T-helper 9 cell (primary cell): Measurements from ENCODE around the gene C3orf80.
"Not testable (repeated sequence)": the region's sequence is repeated elsewhere in the genome, so short reads cannot be mapped to it uniquely, and the experiment has no call there.

Experiments used
- DNase-seq: peaks from one replicate; pipeline ENCODE4 v3.0.0-alpha.2; 2020
- total RNA-seq, 2 donors: gene quantifications; one replicate each; lab custom pipeline; 2026; lab: John Stamatoyannopoulos, UW

C3orf80 gene
- 0 reads per million in 2 donors for total RNA-seq

DNA sequence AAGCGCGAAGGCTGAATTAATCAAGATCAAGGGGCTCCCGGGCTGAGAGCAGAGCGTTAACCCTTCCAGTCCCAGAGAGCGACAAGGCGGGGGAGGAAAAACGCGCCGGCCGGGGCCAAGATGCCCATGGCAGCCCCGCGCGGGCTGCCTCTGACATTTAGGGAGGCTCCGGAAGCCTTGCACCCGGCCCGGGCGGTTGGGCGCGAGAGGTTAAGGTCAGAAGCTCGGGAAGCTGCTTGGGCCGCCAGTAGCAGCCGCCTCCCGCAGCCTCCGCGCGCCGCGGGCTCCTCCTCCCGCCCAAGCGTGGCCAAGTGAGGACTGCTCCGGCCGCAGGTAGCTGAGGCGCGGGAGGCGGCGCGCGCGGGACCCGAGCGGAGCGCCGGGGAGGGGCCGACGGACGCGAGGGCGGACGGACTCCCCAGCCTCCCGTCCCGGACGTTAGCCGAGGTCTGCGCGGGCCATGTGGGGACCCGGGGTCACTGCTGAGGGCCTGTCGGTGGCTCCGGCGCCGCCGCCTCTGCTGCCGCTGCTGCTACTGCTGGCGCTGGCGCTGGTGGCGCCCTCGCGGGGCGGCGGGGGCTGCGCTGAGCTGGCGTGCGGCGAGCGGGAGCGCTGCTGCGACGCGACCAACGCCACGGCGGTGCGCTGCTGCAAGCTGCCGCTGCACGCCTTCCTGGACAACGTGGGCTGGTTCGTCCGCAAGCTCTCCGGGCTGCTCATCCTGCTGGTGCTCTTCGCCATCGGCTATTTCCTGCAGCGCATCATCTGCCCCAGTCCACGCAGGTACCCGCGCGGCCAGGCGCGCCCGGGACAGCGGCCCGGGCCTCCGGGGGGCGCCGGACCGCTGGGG is at the start of gene C3orf80:
Gene C3orf80, plus strand, starts transcription at position 247 of the 850 bp plus-strand sequence. Its CDS starts 214 bp downstream, at position 461.
- no peak for DNase-seq

DNA sequence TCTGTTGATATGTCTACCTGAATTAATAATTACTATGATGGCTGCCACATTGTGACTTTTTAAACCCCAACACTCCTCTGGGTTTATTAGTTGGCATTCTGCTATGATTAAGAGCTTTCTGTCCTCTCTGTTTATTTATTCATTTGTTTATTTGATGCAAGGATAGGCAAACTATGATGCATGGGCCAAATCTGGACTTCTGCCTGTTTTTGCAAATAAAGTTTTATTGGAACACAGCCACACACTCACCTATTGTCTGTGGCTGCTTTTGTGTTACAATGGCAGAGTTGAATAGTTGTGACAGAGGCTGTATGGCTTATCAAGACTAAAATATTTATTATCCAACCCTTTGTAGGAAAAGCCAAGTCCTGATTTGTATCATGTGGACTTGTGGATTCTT is 48.3 kb upstream of the C3orf80 start:
- DNase-seq = no peak

DNA sequence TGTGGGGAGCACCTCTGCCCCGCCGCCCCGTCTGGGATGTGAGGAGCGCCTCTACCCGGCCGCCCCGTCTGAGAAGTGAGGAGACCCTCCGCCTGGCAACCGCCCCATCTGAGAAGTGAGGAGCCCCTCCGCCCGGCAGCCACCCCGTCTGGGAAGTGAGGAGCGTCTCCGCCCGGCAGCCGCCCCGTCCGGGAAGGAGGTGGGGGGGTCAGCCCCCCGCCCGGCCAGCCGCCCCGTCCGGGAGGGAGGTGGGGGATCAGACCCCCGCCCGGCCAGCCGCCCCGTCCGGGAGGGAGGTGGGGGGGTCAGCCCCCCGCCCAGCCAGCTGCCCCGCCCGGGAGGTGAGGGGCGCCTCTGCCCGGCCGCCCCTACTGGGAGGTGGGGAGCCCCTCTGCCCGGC is 46.6 kb upstream of the C3orf80 start:
- not testable (repeated sequence) for DNase-seq

DNA sequence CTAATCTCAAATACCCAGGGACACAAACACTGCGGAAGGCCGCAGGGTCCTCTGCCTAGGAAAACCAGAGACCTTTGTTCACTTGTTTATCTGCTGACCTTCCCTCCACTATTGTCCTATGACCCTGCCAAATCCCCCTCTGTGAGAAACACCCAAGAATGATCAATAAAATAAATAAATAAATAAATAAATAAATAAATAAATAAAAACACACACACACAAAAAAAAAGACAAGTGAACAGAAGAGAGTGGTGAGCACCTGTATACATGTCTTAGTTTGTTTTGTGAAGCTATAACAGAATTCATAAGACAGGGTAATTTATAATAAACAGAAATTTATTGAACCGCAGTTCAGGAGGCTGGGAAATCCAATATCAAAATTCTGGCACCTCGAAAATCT is 45.8 kb upstream of the C3orf80 start:
- DNase-seq = not testable (repeated sequence)

DNA sequence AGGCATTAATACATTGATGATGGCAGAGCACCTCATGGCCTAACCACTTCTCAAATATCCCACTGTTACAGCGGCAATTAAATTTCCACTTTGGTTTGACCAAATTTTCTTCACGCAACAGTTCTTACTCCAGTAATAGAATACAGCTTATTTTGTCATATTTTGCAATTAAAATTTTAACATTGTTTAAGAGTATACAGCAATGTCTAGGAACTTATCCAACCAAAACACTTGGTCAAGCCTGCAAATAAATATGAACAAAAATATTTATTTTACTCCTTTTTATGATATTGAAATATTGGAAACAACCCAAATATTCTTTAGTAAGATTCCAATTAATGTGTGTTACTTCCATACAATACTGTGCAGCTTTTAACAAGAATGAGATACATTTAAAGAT is 45.3 kb upstream of the C3orf80 start:
- no peak for DNase-seq

- no peak for DNase-seq
Observed at GRCh38 chr3:160180581-160181216, 44.5 kb upstream of the C3orf80 start.

GRCh38 chr3:160183345-160184076 is 41.7 kb upstream of the C3orf80 start:
- no peak for DNase-seq

GRCh38 chr3:160184655-160185054 is 40.6 kb upstream of the C3orf80 start:
- DNase-seq = no peak

- no peak for DNase-seq
Observed at GRCh38 chr3:160185751-160186150, 39.5 kb upstream of the C3orf80 start.

DNA sequence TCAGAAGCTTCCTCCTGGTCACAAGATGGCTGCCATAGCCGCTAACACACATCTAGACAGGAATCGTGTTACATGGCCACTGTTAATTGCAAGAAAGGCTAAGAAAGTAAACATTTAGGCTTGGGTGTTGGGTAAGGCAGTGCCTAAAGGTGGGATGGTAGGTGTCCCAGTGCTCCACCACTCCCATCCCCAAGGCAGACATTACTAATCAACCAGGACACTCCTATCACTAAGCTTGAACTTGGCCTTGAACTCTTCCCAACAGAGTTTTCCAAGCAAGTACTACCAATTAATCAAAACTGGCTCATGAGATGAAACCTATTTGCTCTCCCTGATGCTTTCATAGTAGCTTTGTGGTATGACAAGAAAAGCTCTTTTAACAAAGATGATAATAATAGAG is 37.9 kb upstream of the C3orf80 start:
- DNase-seq = no peak

- no peak for DNase-seq
Observed at GRCh38 chr3:160192310-160193029, 32.8 kb upstream of the C3orf80 start.

GRCh38 chr3:160193644-160194192 is 31.5 kb upstream of the C3orf80 start:
- DNase-seq = no peak

DNA sequence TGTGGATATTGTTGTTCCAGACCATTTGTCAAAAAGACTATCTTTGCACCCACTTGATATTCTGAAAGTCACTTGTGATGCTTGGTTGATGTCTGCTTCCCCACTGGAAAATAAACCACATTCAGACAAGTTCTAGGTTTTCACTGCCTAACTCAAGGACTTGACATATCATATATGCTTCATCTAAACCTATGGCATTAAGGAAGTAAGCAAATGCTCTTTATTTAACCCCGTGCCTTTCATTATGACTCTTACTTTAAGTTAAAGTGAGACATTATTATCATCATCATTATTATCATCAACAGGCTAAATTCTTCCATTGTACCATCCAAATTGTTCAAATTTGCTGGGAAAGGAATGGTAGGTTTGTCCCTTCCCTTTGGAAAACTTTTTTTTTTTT is 30.8 kb upstream of the C3orf80 start:
- no peak for DNase-seq

GRCh38 chr3:160195106-160195505 is 30.1 kb upstream of the C3orf80 start:
- no peak for DNase-seq

GRCh38 chr3:160196511-160197104 is 28.6 kb upstream of the C3orf80 start:
- no peak for DNase-seq

- no peak for DNase-seq
Observed at GRCh38 chr3:160199108-160199507, 26.1 kb upstream of the C3orf80 start.

DNA sequence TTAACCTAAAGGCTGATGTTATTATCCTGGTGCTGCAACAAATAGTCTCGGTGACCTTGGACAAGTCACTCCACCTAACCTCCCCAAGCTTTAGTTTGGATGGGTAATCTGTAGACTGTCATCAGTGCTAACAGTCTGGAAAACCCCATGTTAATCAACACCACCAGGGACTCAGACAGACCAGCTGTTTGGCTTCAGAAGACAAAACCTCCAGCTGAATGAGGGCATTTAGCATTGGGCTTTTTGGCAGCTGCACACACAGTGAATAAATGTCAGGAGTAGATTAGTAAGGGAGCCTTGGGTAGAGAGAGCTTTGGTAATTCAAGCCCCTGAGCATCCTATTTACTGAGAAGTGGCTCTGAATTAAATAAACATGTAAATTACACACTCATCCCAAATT is 24.9 kb upstream of the C3orf80 start:
- no peak for DNase-seq

DNA sequence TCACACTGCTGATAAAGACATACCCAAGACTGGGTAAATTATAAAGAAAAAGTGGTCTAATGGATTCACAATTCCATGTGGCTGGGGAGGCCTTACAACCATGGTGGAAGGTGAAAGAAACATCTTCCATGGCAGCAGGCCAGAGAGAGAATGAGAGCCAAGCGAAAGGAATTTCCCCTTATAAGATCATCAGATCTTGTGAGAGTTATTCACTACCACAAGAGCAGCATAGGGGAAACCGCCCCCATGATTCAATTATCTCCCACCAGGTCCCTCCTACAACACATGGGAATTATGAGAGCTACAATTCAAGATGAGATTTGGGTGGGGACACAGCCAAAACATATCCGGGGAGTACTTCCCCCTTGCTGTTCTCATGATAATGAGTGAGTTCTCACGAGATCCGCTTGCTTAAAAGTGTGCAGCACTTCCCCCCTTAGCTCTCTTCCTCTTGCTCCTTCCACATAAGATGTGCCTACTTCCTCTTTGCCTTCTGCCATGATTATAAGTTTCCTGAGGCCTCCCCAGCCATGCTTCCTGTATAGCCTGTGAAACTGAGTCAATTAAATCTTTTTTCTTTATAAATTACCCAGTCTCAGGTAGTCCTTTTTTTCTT is 20.7 kb upstream of the C3orf80 start:
- not testable (repeated sequence) for DNase-seq

DNA sequence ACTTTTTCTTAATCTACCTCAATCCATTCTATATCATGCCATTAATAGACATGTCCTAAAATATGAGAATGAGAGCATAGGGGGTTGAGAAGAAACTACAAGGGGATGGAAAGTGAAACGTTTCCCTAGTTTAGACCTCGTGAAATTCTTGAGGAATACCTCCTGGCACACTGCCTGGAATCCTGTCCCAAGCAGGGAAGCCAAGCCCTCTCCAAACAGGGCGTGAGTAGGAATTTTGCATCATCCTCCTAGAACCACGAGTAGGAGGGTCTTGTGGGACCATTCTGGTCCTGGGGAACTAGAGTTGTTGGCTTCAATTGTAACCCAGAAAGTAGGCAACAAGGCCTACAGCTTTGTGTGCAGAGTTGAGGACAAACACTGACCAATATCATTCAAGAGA is 19.6 kb upstream of the C3orf80 start:
- no peak for DNase-seq

GRCh38 chr3:160210341-160210740 is 14.9 kb upstream of the C3orf80 start:
- DNase-seq = no peak

- DNase-seq = no peak
Observed at GRCh38 chr3:160210799-160211221, 14.4 kb upstream of the C3orf80 start.

GRCh38 chr3:160213191-160213590 is 12.0 kb upstream of the C3orf80 start:
- DNase-seq = no peak
